Embryonic facial prominence (tissue), 1 donor: ENCODE measurements around the gene FLNA.
"Not testable (repeated sequence)": the region's sequence is repeated elsewhere in the genome, so short reads cannot be mapped to it uniquely, and the experiment has no call there.

Experiments used
- DNase-seq: peaks from one replicate; pipeline ENCODE4 v3.0.0-alpha.2; 2016; ENCODE audit errors: extremely low spot score

Gene FLNA

DNA sequence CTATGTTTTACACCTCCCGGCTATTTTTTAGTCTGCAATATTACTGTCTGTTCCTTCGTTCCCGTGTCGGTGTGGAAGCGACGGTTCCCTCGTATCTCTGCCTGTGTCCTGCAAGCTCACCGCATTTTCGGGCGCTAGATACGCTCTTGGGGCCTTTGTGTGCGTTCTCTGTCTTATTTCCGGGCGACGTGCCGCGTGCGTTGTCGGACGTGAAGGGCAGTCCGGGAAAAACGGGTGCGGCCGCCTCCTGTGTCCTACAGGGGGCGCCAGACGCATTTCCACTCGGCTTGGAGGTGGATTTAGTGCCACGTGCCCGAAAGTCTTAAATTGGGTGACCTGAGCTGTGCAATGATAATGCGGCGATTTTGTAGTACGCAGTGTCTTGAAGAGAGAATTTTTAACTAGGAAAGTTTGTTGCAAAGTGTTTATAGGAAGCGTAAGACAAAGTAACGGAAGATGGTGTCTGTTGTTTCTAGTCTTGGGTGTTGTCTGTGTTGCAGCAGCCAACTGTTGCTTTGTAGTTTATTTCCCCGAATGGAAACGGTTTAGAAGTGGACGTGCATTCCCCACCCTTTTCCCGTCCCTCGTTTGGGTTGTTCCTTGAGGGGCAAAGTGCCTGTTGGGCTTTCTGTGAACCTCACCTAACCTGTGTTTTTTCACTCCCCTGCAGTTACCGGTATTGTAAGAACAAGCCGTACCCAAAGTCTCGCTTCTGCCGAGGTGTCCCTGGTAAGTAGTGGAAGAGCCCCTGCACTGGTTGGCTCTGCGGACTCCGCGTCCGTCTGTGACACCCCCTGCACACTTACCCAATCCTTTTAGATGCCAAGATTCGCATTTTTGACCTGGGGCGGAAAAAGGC, 24.5 kb upstream of the FLNA start:
- no peak for DNase-seq

DNA sequence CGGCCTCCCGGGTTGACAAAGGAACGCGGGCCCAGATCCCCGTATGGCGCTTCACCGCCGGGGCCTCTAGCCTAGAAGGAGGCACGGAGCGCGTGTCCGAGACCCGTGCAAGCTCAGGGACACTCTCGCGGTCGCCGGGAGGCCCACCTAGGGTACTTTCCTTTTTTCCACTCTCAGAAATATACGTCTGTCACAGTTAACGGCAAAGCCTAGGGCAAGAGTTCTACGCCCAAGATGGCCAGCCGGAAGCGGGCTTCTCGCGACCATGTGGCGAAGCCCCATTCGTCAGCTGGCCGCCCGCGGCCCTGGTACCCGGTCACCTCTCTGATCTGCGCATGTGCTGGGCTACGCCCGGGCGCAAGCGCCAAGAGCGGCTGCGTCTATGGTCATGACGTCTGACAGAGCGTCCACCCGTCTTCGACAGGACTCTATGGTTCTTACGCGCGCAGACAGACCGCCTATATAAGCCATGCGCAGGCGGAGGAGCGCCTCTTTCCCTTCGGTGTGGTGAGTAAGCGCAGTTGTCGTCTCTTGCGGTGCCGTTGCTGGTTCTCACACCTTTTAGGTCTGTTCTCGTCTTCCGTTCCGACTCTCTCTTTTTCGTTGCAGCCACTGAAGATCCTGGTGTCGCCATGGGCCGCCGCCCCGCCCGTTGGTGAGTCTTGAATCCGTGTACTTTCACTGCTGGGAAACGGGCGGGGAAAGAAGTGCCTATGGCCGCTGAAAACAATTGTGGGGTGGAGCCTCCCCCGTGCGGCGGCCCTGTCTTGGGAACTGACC, 23.6 kb upstream of the FLNA start, which contains the start of gene RPL10:
Gene RPL10, plus strand, starts transcription at position 490 of the 780 bp plus-strand sequence. Its CDS starts 143 bp downstream, at position 633.
- DNase-seq = peak; percentile 89

GRCh38 chrX:154396973-154397887, 22.8 kb upstream of the FLNA start:
- no peak for DNase-seq

GRCh38 chrX:154396363-154396762, 21.9 kb upstream of the FLNA start:
- not testable (repeated sequence) for DNase-seq

- DNase-seq = not testable (repeated sequence)
Measured at GRCh38 chrX:154389812-154390747, 15.6 kb upstream of the FLNA start.

GRCh38 chrX:154388649-154389048, 14.2 kb upstream of the FLNA start:
- not testable (repeated sequence) for DNase-seq

GRCh38 chrX:154388094-154388493, 13.7 kb upstream of the FLNA start:
- DNase-seq = not testable (repeated sequence)

DNA sequence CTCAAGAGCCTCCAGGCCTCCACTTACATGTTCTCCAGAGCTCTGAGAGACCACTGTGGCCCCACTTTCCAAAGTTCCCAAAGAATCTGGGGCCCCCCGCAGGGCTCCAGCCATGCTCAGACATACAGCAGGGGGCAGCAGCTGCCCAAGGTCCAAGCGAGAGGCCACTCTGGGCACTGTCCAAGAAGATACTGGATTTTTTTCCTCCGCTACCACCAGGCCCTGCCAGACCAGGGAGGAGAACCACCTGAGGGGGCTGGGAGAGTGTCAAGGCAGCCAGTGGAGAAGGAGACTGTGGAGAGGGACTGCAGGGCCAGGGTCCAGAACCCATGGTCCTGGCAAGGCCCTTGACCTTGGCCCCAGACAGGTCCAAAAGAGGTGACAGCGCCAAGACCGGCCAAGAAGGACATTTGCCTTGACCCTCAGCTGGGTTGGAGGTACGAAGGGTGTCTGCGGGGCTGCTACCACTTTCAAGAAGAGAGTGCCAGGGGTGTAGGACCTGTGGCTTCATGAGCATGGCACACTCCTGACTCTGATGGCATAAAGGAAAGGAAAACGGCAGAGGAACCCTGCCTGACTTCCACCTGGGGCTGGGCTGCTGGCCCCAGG, 10.0 kb upstream of the FLNA start:
- DNase-seq = no peak

- DNase-seq = no peak
Measured at GRCh38 chrX:154383359-154384283, 9.2 kb upstream of the FLNA start.

DNA sequence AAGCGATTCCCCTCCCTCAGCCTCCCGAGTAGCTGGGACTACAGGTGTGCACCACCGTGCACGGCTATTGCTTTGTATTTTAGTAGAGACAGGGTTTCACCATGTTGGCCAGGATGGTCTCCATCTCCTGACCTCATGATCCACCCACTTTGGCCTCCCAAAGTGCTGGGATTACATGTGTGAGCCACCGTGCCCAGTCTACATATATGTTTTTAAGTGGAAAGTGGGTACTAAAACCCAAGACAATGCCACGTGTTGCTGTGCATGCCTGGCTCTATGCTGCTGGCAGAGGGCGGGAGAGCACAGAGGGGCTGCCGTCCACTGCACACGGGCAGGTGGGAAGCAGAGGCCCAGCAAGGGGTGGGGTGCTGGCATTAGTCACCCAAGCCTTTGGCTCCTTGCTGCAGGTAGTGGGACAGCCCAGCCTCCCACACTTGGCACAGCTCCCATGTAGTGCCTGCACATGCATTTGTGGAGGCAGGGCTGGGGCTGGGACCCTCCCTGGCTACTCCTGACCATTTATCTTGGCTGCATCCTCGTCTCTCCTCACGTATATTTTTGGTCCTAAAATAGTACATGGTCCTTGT, 8.1 kb upstream of the FLNA start:
- DNase-seq = no peak

DNA sequence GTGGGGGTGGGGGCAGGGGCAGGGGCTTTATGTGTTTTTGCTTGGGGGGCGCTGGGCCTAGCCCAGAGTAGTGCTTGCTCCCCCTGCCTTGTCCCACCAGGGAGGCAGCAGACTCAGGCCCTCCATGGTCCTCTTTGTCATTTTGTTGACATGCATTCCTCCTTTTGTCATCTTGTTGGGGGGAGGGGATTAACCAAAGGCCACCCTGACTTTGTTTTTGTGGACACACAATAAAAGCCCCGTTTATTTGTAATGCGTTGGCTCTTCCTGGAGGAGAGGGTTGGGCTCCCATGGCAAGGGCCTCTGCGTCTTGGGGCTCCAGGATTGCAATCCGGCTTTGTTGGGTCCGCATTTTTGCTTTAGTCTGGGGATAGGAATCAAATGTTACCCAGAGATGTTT, 6.8 kb upstream of the FLNA start:
- no peak for DNase-seq

- no peak for DNase-seq
Measured at GRCh38 chrX:154380787-154381186, 6.4 kb upstream of the FLNA start.

- no peak for DNase-seq
Measured at GRCh38 chrX:154380153-154380552, 5.7 kb upstream of the FLNA start.

- DNase-seq = no peak
Measured at GRCh38 chrX:154379569-154379951, 5.1 kb upstream of the FLNA start.

DNA sequence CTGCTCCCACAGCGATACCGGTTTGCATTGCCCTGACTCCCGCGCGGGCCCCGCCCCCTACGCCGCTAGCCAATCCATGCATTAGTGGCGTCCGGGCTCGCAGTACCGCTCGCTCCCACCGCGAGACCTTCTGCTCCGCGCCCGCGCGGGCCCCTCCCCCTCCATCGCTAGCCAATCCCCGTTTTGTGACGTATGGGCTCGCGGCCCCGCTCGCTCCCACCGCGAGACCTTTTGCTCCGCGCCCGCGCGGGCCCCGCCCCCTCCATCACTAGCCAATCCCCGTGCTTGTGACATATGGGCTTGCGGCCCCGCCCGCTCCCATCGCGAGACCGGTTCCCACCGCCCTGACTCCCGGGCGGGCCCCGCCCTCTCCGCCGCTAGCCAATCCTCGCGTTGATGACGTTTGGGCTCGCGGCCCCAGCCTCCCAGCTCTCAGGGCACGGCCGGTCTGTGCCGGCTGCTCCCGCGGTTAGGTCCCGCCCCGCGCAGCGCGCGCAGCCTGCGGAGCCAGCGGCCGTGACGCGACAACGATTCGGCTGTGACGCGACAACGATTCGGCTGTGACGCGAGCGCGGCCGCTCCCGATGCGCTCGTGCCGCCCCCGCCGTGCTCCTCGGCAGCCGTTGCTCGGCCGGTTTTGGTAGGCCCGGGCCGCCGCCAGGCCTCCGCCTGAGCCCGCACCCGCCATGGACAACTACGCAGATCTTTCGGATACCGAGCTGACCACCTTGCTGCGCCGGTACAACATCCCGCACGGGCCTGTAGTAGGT, 4.5 kb upstream of the FLNA start, which contains the start of gene EMD:
Gene EMD, plus strand, starts transcription at position 497 of the 770 bp plus-strand sequence. Its CDS starts 190 bp downstream, at position 687.
- peak; percentile 93 for DNase-seq

- DNase-seq = no peak
Measured at GRCh38 chrX:154378059-154378798, 3.8 kb upstream of the FLNA start.

DNA sequence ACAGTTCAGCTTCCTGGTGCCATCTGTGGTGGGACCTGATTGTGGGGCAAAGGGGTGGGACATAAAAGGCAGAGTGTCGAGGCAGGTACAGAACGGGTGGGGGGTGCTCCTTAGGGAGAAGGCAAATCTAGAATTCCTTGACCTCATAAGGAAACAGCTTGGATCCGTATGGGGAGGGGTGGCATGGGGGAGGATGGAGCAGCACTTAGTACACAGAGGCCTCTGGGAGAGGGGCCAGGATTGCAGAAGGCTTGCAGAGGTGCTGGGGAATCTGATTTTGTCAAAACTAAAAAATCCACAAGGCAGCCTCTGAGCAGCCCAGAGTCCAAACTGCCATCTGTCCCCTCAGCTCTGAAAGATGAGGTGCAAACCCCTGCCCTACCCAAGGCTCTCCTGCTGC, 2.3 kb upstream of the FLNA start:
- DNase-seq = no peak
